ENCODE data around the gene FAM240A.
A peak's percentile ranks its signal among the peaks of the same experiment; 100 is the strongest.

The FAM240A gene

GRCh38 chr3:46612324-46612723, at the start of gene FAM240A:
FAM240A (plus strand) TSS chr3:46612525; CDS start chr3:46612684, 159 bp downstream.
- no peak within 1 kb of the TSS for H3K4me3 ChIP-seq (ENCODE audit: low read depth, low read length)
- no peak for DNase-seq (ENCODE audit: low read depth)
- TF ChIP-seq CTCF (IDR thresholded peaks at IDR 0.05; ENCODE audit: control insufficient read depth, extremely low read depth, insufficient read depth): no peak

- no peak overlapping the region for H3K4me3 ChIP-seq (ENCODE audit: low read depth, low read length)
- DNase-seq (ENCODE audit: low read depth): no peak
- no peak for TF ChIP-seq CTCF (IDR thresholded peaks at IDR 0.05; ENCODE audit: control insufficient read depth, extremely low read depth, insufficient read depth)
Measured at GRCh38 chr3:46564190-46565021, 47.9 kb upstream of the FAM240A start.

- no peak for TF ChIP-seq CTCF (IDR thresholded peaks at IDR 0.05; ENCODE audit: control insufficient read depth, extremely low read depth, insufficient read depth)
- DNase-seq (ENCODE audit: low read depth): no peak
- no peak overlapping the region for H3K4me3 ChIP-seq (ENCODE audit: low read depth, low read length)
Measured at GRCh38 chr3:46565077-46565476, 47.2 kb upstream of the FAM240A start.

GRCh38 chr3:46565607-46566039, 46.7 kb upstream of the FAM240A start:
- no peak for TF ChIP-seq CTCF (IDR thresholded peaks at IDR 0.05; ENCODE audit: control insufficient read depth, extremely low read depth, insufficient read depth)
- DNase-seq (ENCODE audit: low read depth): no peak
- H3K4me3 ChIP-seq (ENCODE audit: low read depth, low read length): no peak overlapping the region; the same call in 1 of the 2 replicates

- no peak for DNase-seq (ENCODE audit: low read depth)
- H3K4me3 ChIP-seq (ENCODE audit: low read depth, low read length): peak within 1 kb of the TSS; percentile 26
- TF ChIP-seq CTCF (IDR thresholded peaks at IDR 0.05; ENCODE audit: control insufficient read depth, extremely low read depth, insufficient read depth): no peak
Measured at GRCh38 chr3:46566040-46566641, 46.2 kb upstream of the FAM240A start, which contains the start of gene LRRC2. LRRC2 (minus strand) TSS chr3:46566302; CDS start chr3:46551591, 14,711 bp downstream.

- no peak overlapping the region for H3K4me3 ChIP-seq (ENCODE audit: low read depth, low read length)
- no peak for TF ChIP-seq CTCF (IDR thresholded peaks at IDR 0.05; ENCODE audit: control insufficient read depth, extremely low read depth, insufficient read depth)
- DNase-seq (ENCODE audit: low read depth): no peak
Measured at GRCh38 chr3:46571684-46572083, 40.6 kb upstream of the FAM240A start.
